Motor neuron (in vitro differentiated cells): Measurements from ENCODE around the gene GABRR2. TPM values are rescaled to one million over a fixed set of nuclear protein-coding genes. Genes with fewer than 3 reads are reported as not detected.
A peak's percentile ranks its signal among the peaks of the same experiment; 100 is the strongest.

Experiments used
- ATAC-seq, 8 experiments: fragments of 200-7000 bp; cut with Tn5 transposase; replicated peaks in 6 of 8; 2 replicates each; pipeline ENCODE4 v1.8.0; 2021; ENCODE audit warnings: mild to moderate bottlenecking in 8 of 8, moderate library complexity in 8 of 8
- H3K27ac ChIP-seq, 2 donors: fragments of 250-450 bp; sonication (Bioruptor Pico); 2 replicates each; pipeline ENCODE4 v1.9.0; 2021; ENCODE audit warnings: antibody characterized with exemption in 2 of 2, mild to moderate bottlenecking in 2 of 2, moderate library complexity in 1 of 2
- H3K4me1 ChIP-seq, 2 donors: fragments of 250-450 bp; sonication (Bioruptor Pico); replicated peaks in 1 of 2; 2 replicates each; pipeline ENCODE4 v1.6.1; 2021; ENCODE audit warnings: antibody characterized with exemption in 2 of 2, mild to moderate bottlenecking in 2 of 2, moderate library complexity in 1 of 2
- H3K4me3 ChIP-seq, 5 donors: fragments of 250-450 bp; sonication (Bioruptor Pico); 2 replicates each; pipeline ENCODE4 v1.9.0; 2021; ENCODE audit warnings: antibody characterized with exemption in 5 of 5, mild to moderate bottlenecking in 5 of 5, moderate library complexity in 4 of 5
- WGBS, 10 experiments: fragments of 450-650 bp; shearing (Covaris generic); methylation state at CpG; one replicate each; pipeline ENCODE4 v1.0.0; 2022; 5-methylcytosine and 5-hydroxymethylcytosine counted together
- in situ Hi-C, 9 experiments: fragments of 400-800 bp; cut with MboI; loops; one replicate each; pipeline ENCODE4 v1.15.0; 2021; ENCODE audit warnings: low sequenced_read_pairs in 9 of 9, low pct_unique_long_range_greater_than_20kb in 2 of 9; ENCODE audit not compliant: unreplicated experiment in 9 of 9
- total RNA-seq, 8 experiments: library from RNA; unstranded; fragments of 300-600 nt; gene quantifications; 2 replicates each; pipeline versions ENCODE4 v1.2.3 to v1.2.4, GENCODE V29; 2022

The GABRR2 gene
- total RNA-seq, 8 experiments from 2014 or later: 0.16 to 0.66 (median 0.34) TPM

- 17 to 100% (median 80%) methylated on average over 1 to 4 of the region's 9 CpGs for WGBS, 10 experiments
- in situ Hi-C loops: no loop called here
- Histone ChIP-seq H3K4me3 (no peak overlapping the region), H3K4me1 (no peaks in the 10 kb centered on the region), H3K27ac (no peak overlapping the region)
- ATAC-seq: no peak
Measured at GRCh38 chr6:89282749-89283148, 32.4 kb downstream of the GABRR2 start.

- peak in 4 of 8 experiments; percentile 16 to 91 (median 42) for ATAC-seq
- WGBS, 10 experiments: 20 to 100% (median 80%) methylated on average over 1 to 9 of the region's 10 CpGs; no CpG with 5 or more reads in 1 of the 10 experiments
- H3K4me3 ChIP-seq: no peak overlapping the region
- no peak overlapping the region for H3K27ac ChIP-seq
- H3K4me1 ChIP-seq: no peaks in the 10 kb centered on the region
- in situ Hi-C loops: no loop called here
Measured at GRCh38 chr6:89281779-89282246, 33.3 kb downstream of the GABRR2 start.

- Histone ChIP-seq H3K27ac (no peak overlapping the region), H3K4me1 (no peaks in the 10 kb centered on the region), H3K4me3 (no peak overlapping the region)
- in situ Hi-C loops: no loop called here
- WGBS, 10 experiments: 70 to 94% (median 80%) methylated on average over 2 to 8 of the region's 9 CpGs; no CpG with 5 or more reads in 5 of the 10 experiments
- no peak for ATAC-seq
Measured at GRCh38 chr6:89278956-89279355, 36.1 kb downstream of the GABRR2 start.

- Histone ChIP-seq H3K27ac (no peak overlapping the region), H3K4me3 (no peak overlapping the region), H3K4me1 (no peaks in the 10 kb centered on the region)
- no peak for ATAC-seq
- in situ Hi-C loops: no loop called here
- WGBS, 10 experiments: 78 to 100% (median 90%) methylated on average over 2 to 4 of the region's 4 CpGs; no CpG with 5 or more reads in 1 of the 10 experiments
Measured at GRCh38 chr6:89275900-89276299, 39.2 kb downstream of the GABRR2 start.

DNA sequence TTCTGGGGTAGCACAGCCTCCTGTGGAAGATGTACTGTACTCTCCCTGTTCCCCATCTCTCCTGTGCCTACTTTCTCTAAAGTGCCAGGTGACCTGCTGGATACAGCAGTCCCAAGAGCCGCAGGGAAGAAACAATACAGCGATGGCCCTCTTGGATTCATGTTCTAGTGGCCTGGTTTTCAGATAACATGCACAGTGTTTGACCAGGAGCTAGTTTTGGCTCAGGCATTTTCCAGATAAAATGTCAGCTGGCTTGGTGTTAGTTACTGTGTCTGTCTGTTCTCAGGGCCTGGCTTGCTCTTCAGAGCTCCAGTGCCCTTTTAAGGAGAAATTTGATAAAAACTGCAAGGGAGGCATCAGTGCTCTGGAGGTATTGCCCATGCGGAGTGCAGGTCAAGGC lies 41.3 kb downstream of the GABRR2 start:
- WGBS, 10 experiments: 67 to 100% (median 100%) methylated on average over 1 to 3 of the region's 3 CpGs; no CpG with 5 or more reads in 5 of the 10 experiments
- H3K4me3 ChIP-seq: no peak overlapping the region
- in situ Hi-C loops: loop anchor here in 1 of 9 experiments (25.0 kb wide), 1 partner anchor 287 kb away; no protein-coding TSS in a partner anchor
- ATAC-seq: no peak
- H3K4me1 ChIP-seq: no peaks in the 10 kb centered on the region
- H3K27ac ChIP-seq: no peak overlapping the region

DNA sequence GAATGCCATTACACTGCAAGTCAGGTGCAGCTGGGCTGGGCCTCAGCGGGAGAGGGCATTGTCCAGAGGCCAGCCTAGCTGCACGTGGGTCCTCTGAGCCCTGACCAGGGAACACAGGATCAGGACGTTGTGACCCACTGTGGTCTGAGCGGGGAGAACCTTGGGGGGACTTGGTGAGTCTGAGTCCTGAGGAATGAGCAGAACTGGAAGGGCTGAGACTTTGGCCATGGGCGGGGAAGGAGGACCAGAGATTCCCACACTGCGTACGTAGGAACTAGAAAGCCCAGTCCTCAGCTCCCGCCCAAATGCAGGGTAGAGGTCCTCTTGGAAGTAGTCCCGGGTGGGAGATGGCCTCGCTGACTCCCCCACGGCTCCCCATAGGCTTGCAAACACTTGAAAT lies 42.5 kb downstream of the GABRR2 start:
- 64 to 100% (median 84%) methylated on average over 1 to 6 of the region's 11 CpGs; no CpG with 5 or more reads in 4 of the 10 experiments for WGBS, 10 experiments
- ATAC-seq: no peak
- Histone ChIP-seq H3K27ac (no peak overlapping the region), H3K4me1 (no peaks in the 10 kb centered on the region), H3K4me3 (no peak overlapping the region)
- in situ Hi-C loops: loop anchor here in 1 of 9 experiments (25.0 kb wide), 1 partner anchor 285 kb away; no protein-coding TSS in a partner anchor

GRCh38 chr6:89270951-89271721 lies 44.0 kb downstream of the GABRR2 start:
- WGBS, 10 experiments: 76 to 92% (median 85%) methylated on average over 2 to 12 of the region's 14 CpGs; no CpG with 5 or more reads in 6 of the 10 experiments
- no peaks in the 10 kb centered on the region for H3K4me1 ChIP-seq
- no peak overlapping the region for H3K4me3 ChIP-seq
- in situ Hi-C loops: loop anchor here in 1 of 9 experiments (25.0 kb wide), 1 partner anchor 284 kb away; no protein-coding TSS in a partner anchor
- H3K27ac ChIP-seq: no peak overlapping the region
- no peak for ATAC-seq

GRCh38 chr6:89269981-89270380 lies 45.1 kb downstream of the GABRR2 start:
- in situ Hi-C loops: loop anchor here in 1 of 9 experiments (25.0 kb wide), 1 partner anchor 283 kb away; no protein-coding TSS in a partner anchor

DNA sequence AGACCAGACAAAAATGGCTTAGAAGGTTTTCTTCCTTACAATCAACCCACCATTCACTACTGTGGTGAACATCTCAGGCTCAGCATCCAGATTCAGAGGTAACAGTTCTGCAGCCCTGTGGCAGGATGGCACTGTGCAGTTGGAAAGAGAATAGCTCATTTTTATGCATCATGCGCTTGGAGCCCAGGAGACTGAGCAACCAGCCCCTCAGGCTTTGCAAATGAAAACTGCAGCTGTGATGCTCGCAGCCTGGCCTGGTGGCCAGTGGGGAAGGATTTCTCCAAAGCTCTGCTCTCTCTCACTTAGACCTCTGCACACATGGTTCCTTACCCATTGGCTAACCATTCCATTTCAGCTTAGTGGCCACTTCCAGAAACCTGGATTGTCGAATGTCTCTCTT lies 45.8 kb downstream of the GABRR2 start:
- WGBS, 10 experiments: 20 to 100% (median 79%) methylated on average over 1 to 3 of the region's 3 CpGs; no CpG with 5 or more reads in 2 of the 10 experiments
- no peak overlapping the region for H3K4me3 ChIP-seq
- in situ Hi-C loops: loop anchor here in 1 of 9 experiments (25.0 kb wide), 1 partner anchor 282 kb away; no protein-coding TSS in a partner anchor
- no peaks in the 10 kb centered on the region for H3K4me1 ChIP-seq
- ATAC-seq: peak in 2 of 8 experiments; percentile 31 to 93
- H3K27ac ChIP-seq: no peak overlapping the region

More at GRCh38 chr6:89269981-89270380, 45.1 kb downstream of the GABRR2 start:
- ATAC-seq: no peak
- 57 to 100% methylated on average over 1 of the region's 3 CpGs; no CpG with 5 or more reads in 8 of the 10 experiments for WGBS, 10 experiments
- Histone ChIP-seq H3K4me1 (no peaks in the 10 kb centered on the region), H3K4me3 (no peak overlapping the region), H3K27ac (no peak overlapping the region)

- no peaks in the 10 kb centered on the region for H3K4me1 ChIP-seq
- H3K27ac ChIP-seq: no peak overlapping the region
- no peak overlapping the region for H3K4me3 ChIP-seq
- in situ Hi-C loops: loop anchor here in 1 of 9 experiments (25.0 kb wide), 1 partner anchor 281 kb away; no protein-coding TSS in a partner anchor
- 20 to 100% (median 60%) methylated on average over 1 to 7 of the region's 7 CpGs; no CpG with 5 or more reads in 4 of the 10 experiments for WGBS, 10 experiments
- ATAC-seq: peak in 1 of 8 experiments; percentile 8
Measured at GRCh38 chr6:89268776-89269175, 46.3 kb downstream of the GABRR2 start.

DNA sequence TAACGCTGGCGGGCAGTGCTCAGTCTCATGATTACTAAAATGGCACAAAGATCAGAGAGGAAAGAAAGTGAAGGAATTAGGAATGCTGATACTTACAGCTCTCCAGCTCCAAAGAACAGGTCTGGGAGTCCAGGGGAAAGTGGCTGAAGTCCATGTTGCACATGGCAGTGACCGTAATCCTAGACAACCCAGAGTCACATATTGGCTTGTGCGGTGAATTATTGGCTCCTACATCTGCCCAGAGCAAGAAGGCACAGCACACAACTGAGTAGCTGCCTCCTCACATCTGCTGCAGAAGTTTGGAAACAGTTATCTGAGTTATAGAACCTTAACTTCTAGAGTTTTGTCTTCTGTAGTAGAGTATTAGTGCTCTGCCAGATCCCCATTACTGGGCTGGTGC lies 47.2 kb downstream of the GABRR2 start:
- WGBS, 10 experiments: 50 to 100% (median 90%) methylated on average over 2 to 4 of the region's 4 CpGs; no CpG with 5 or more reads in 1 of the 10 experiments
- in situ Hi-C loops: loop anchor here in 1 of 9 experiments (25.0 kb wide), 1 partner anchor 281 kb away; no protein-coding TSS in a partner anchor
- ATAC-seq: no peak

GRCh38 chr6:89264296-89264695 lies 50.8 kb downstream of the GABRR2 start:
- no peak for ATAC-seq
- peaks cover 0 to 4% of the 10 kb centered on the region in 2 donors for H3K4me1 ChIP-seq
- H3K27ac ChIP-seq: no peak overlapping the region
- H3K4me3 ChIP-seq: no peak overlapping the region
- 0 to 100% (median 92%) methylated on average over 1 to 14 of the region's 20 CpGs; no CpG with 5 or more reads in 1 of the 10 experiments for WGBS, 10 experiments
- in situ Hi-C loops: loop anchor here in 1 of 9 experiments (25.0 kb wide), 1 partner anchor 277 kb away; no protein-coding TSS in a partner anchor

More for the DNA sequence above, 47.2 kb downstream of the GABRR2 start:
- H3K27ac ChIP-seq: no peak overlapping the region
- no peaks in the 10 kb centered on the region for H3K4me1 ChIP-seq
- H3K4me3 ChIP-seq: no peak overlapping the region

DNA sequence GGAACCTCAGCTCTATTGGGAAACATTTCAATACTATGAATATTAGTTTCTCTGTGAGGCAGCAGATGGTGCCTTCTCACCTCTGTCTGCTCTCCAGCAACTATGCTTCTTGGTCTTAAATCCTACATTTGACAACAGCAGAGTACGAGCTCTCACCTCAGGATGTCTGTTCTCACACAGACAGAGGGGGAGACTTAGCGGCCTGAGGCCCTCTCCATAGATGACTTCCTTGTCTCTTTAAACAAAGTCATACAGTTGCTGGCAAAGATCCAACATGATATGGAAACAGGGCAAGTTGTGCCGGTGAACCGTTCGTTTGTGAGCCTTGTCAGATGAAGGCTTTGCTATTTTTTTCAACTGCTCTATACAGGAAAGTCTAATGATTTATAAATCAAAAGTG lies 54.3 kb downstream of the GABRR2 start:
- ATAC-seq: peak in 4 of 8 experiments; percentile 29 to 67 (median 53)
- peaks cover 0 to 4% of the 10 kb centered on the region in 2 donors for H3K4me1 ChIP-seq
- H3K4me3 ChIP-seq: no peak overlapping the region
- no peak overlapping the region for H3K27ac ChIP-seq
- WGBS, 10 experiments: 55 to 100% (median 86%) methylated on average over 1 to 5 of the region's 5 CpGs; no CpG with 5 or more reads in 1 of the 10 experiments
- in situ Hi-C loops: loop anchor here in 1 of 9 experiments (25.0 kb wide), 1 partner anchor 274 kb away; no protein-coding TSS in a partner anchor
